ENCODE data around the gene GRIK3. TPM values are rescaled to one million over a fixed set of nuclear protein-coding genes. Genes with fewer than 3 reads are reported as not detected.

The GRIK3 gene
- total and polyA plus RNA-seq, 2 experiments from 2014 or later, result under 0.01 TPM; not detected in 1

GRCh38 chr1:37069406-37069805 is 35.1 kb upstream of the GRIK3 start:
- Histone ChIP-seq H3K4me3 (no peak overlapping the region), H3K27me3 (peaks cover 4% of the 10 kb centered on the region), H3K27ac (no peak overlapping the region), H2AFZ (no peak overlapping the region), H4K20me1 (ENCODE audit: insufficient read depth, poor library complexity, severe bottlenecking) (no peaks in the 10 kb centered on the region), H3K36me3 (replicated peaks; ENCODE audit: insufficient read depth, low read depth) (no peaks in the 10 kb centered on the region), H3K9me2 (replicated peaks; ENCODE audit: insufficient read depth) (no peaks in the 10 kb centered on the region), H3K4me2 (no peak overlapping the region), H3K4me1 (ENCODE audit: insufficient read depth) (no peaks in the 10 kb centered on the region), H3K79me2 (no peaks in the 10 kb centered on the region), H3K9me3 (ENCODE audit: low read depth) (no peaks in the 10 kb centered on the region)
- no peak for DNase-seq (ENCODE audit: low spot score)
- 90% methylated on average over 4 of the region's 4 CpGs for WGBS (ENCODE audit: low lambda C conversion rate, missing lambda C conversion rate)
- no peak for TF ChIP-seq EZH2phosphoT487 (IDR thresholded peaks at IDR 0.05; ENCODE audit: low read depth, severe bottlenecking, unreplicated experiment)
- TF ChIP-seq CTCF (IDR thresholded peaks at IDR 0.05; ENCODE audit: poor library complexity), result no peak
- TF ChIP-seq EZH2 (IDR thresholded peaks at IDR 0.05; ENCODE audit: borderline replicate concordance), result no peak

GRCh38 chr1:37068897-37069296 is 34.6 kb upstream of the GRIK3 start:
- no peaks in the 10 kb centered on the region for H4K20me1 ChIP-seq (ENCODE audit: insufficient read depth, poor library complexity, severe bottlenecking)
- WGBS (ENCODE audit: low lambda C conversion rate, missing lambda C conversion rate), result 71% methylated on average over 9 of the region's 9 CpGs
- DNase-seq (ENCODE audit: low spot score), result no peak
- H3K27ac ChIP-seq, result no peak overlapping the region
- TF ChIP-seq EZH2 (IDR thresholded peaks at IDR 0.05; ENCODE audit: borderline replicate concordance) (no peak), EZH2phosphoT487 (IDR thresholded peaks at IDR 0.05; ENCODE audit: low read depth, severe bottlenecking, unreplicated experiment) (no peak), CTCF (IDR thresholded peaks at IDR 0.05; ENCODE audit: poor library complexity) (no peak)
- H3K36me3 ChIP-seq (replicated peaks; ENCODE audit: insufficient read depth, low read depth), result no peaks in the 10 kb centered on the region
- no peaks in the 10 kb centered on the region for H3K9me3 ChIP-seq (ENCODE audit: low read depth)
- H3K27me3 ChIP-seq, result peaks cover 4% of the 10 kb centered on the region
- H3K4me1 ChIP-seq (ENCODE audit: insufficient read depth), result no peaks in the 10 kb centered on the region
- H2AFZ ChIP-seq, result no peak overlapping the region
- no peaks in the 10 kb centered on the region for H3K79me2 ChIP-seq
- H3K9me2 ChIP-seq (replicated peaks; ENCODE audit: insufficient read depth), result no peaks in the 10 kb centered on the region
- H3K4me2 ChIP-seq, result no peak overlapping the region
- no peak overlapping the region for H3K4me3 ChIP-seq

GRCh38 chr1:37068260-37068659 is 33.9 kb upstream of the GRIK3 start:
- TF ChIP-seq CTCF (IDR thresholded peaks at IDR 0.05; ENCODE audit: poor library complexity) (no peak), EZH2 (IDR thresholded peaks at IDR 0.05; ENCODE audit: borderline replicate concordance) (no peak), EZH2phosphoT487 (IDR thresholded peaks at IDR 0.05; ENCODE audit: low read depth, severe bottlenecking, unreplicated experiment) (no peak)
- Histone ChIP-seq H3K9me2 (replicated peaks; ENCODE audit: insufficient read depth) (no peaks in the 10 kb centered on the region), H3K4me1 (ENCODE audit: insufficient read depth) (no peaks in the 10 kb centered on the region), H3K79me2 (no peaks in the 10 kb centered on the region), H3K9me3 (ENCODE audit: low read depth) (no peaks in the 10 kb centered on the region), H3K36me3 (replicated peaks; ENCODE audit: insufficient read depth, low read depth) (no peaks in the 10 kb centered on the region), H4K20me1 (ENCODE audit: insufficient read depth, poor library complexity, severe bottlenecking) (no peaks in the 10 kb centered on the region), H3K4me2 (no peak overlapping the region), H3K27me3 (peaks cover 4% of the 10 kb centered on the region), H3K4me3 (no peak overlapping the region), H2AFZ (no peak overlapping the region), H3K27ac (no peak overlapping the region)
- DNase-seq (ENCODE audit: low spot score), result no peak
- 86% methylated on average over 3 of the region's 3 CpGs for WGBS (ENCODE audit: low lambda C conversion rate, missing lambda C conversion rate)

- Histone ChIP-seq H3K9me2 (replicated peaks; ENCODE audit: insufficient read depth) (no peaks in the 10 kb centered on the region), H3K27me3 (peaks cover 4% of the 10 kb centered on the region), H3K79me2 (no peaks in the 10 kb centered on the region), H3K9me3 (ENCODE audit: low read depth) (no peaks in the 10 kb centered on the region), H3K4me1 (ENCODE audit: insufficient read depth) (no peaks in the 10 kb centered on the region), H3K27ac (no peak overlapping the region), H3K4me2 (no peak overlapping the region), H3K36me3 (replicated peaks; ENCODE audit: insufficient read depth, low read depth) (no peaks in the 10 kb centered on the region), H3K4me3 (no peak overlapping the region), H2AFZ (no peak overlapping the region), H4K20me1 (ENCODE audit: insufficient read depth, poor library complexity, severe bottlenecking) (no peaks in the 10 kb centered on the region)
- DNase-seq (ENCODE audit: low spot score), result no peak
- WGBS (ENCODE audit: low lambda C conversion rate, missing lambda C conversion rate), result 69% methylated on average over 4 of the region's 4 CpGs
- TF ChIP-seq EZH2phosphoT487 (IDR thresholded peaks at IDR 0.05; ENCODE audit: low read depth, severe bottlenecking, unreplicated experiment) (no peak), CTCF (IDR thresholded peaks at IDR 0.05; ENCODE audit: poor library complexity) (no peak), EZH2 (IDR thresholded peaks at IDR 0.05; ENCODE audit: borderline replicate concordance) (no peak)
These were observed 29.7 kb upstream of the GRIK3 start for GRCh38 chr1:37064039-37064438.
